NCI-H2196 treated with DMSO at 0.1 percent for 48 hours (cell line): Measurements from ENCODE around the gene ERC2.

ENCODE experiments used
- DNase-seq: peaks from one replicate; lab custom pipeline; 2025; ENCODE audit not compliant: unreplicated experiment; lab: John Stamatoyannopoulos, UW

ERC2 gene

DNA sequence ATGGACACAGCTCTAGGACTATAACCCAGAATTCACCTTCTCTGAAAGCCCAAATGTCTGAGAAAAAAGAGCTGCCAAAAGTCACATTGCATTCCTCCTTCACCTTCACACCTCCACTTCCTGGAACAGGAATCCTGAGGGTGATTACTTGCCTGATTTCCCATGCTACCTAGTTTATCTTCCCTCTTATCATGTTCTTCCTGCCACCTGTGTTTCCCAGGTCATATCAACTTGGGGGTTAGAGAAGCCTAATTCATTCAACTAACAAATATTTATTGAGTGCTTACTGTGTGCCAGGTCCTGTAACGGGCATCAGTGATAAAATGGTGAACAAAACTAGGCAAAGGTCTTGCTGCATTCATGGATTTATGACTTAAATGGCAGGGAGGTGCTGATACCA lies 701.5 kb downstream of the ERC2 start:
- no peak for DNase-seq

DNA sequence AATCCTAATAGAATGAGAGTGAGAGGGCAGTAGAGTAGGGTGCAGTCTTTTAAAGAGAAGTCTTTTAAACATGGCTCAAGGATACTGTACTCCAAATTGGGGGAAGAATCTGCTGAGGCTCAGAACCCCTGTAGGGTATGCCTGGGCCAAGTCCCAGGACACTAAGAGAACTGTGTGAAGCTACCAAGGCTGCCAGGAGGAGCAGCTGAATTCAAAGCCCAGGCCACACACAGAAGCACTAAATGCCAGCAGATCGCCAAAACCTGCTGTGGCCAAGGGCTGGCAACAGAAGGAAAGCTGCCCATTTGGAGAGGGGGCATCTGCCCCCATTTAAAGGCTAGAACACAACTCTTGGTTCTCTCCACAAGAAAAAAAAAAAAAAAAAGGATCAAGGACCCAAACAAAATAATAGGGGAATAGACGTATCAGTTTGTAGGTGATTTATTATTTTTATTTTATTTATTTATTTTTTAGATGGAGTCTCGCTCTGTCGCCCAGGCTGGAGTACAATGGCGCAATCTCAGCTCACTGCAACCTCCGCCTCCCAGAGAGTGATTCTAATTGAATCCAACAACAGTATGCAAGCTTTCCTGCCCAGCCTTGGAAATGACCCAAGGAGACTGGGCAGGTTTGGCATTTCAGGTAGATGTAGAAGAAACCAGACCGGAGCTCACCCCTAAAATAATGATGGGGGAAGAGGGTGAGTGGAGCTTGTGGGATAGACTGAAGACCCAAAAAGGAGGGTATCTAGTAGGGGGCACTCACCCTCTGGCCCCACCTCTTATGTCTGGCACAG lies 702.2 kb downstream of the ERC2 start:
- no peak for DNase-seq

DNA sequence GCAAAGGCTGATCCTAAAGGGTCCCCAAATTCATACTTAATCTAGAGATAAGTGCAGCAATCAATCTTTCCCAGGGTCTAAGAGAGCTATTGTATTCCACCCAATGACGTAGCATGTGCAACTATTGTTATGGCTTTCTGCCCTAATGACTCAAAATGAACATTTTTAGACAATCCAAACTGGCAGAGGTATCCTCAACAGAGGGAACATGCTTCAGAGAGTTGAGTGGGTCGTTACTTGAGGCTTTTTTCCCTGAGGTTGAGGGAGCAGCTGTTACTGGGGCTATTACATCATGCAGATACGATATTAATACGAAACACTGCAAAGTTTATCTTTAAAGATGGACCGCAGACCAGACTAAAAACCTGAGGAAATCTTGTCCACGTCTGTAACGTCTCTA lies 702.9 kb downstream of the ERC2 start:
- DNase-seq = no peak

DNA sequence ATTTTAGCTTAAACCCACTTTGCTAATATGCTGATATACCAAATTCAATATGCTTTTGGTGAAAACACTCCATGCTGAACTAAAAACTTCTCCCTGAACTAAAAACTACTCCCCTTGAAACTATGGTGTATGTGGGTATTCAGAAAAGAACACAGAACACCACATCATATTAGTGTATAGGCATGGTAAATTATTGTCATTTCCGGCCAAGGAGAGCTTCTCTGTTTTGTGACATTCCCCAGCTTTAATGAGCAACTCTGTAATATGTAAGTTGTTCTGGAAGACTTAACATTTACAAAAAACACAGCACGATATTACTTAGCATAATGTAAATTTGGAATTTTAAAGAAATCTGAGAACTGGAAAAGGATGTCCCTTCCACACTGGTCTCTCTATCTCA lies 711.3 kb downstream of the ERC2 start:
- no peak for DNase-seq

DNA sequence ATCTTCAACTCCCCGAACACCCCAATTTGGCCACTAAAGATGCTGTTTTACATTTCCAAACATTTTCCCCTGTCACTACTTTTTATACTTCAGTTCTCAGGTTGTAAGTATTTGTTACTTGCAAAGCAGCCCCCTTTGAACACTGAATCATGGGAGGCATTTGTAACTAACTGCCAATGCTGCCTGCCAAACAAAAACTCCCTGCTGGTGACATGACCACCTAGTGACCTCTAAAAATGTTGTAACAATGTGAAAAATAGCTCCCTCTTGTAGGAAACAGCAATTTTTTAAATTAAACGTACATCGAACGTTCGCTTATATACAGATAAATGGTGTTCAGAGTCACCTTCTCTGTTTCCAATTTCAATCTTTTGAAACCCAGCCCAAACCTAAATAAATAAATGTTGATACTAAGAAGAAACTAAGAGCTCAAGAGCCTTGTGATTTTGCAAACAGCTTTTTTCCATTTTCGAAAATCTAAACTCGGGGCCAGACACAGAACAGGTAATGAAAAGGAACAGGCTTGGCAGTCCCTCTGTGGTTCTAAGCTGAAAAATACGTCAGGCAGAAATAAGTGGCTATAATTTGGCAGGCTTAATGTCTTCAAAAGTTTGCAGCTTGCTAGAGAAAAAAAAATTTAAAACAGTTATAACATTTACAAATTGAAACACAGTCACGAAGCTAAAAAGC lies 712.6 kb downstream of the ERC2 start:
- no peak for DNase-seq

DNA sequence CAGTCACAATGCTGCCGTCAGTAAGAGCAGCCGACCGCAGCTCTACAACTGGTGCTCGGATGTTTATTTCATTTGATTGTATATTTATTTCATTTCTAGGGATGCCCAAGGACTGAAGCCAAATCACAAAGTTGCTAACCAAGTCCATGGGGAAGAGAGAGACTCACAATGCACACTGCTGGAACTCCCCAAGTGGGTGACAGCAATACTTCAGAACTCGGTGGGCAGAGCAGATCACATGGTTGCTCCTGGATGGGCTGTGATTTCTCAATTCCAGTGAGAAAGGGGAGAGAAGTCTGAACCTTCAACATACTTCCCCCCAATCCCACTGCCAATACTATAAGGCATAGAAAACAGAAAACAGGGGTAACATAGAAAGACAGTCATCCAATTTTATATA lies 715.4 kb downstream of the ERC2 start:
- no peak for DNase-seq

DNA sequence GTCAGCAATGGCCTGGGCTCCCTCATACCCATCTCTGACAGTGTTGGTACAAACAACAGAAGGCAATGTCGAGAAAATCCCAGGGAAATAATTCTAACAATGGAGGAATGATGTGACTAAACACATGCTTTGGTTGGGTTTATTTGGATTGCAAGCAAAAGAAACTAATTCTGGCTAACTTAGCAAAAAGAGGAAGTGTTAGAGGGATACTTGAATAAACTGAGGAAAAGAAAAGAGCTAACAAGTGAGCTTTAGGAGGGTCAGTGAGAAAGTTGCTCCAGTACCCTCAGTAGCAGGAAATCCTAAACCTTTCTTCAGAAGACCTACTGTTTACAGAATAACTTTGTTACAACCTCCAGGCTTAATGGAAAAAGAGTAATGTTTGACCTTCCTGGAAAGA lies 716.5 kb downstream of the ERC2 start:
- no peak for DNase-seq

DNA sequence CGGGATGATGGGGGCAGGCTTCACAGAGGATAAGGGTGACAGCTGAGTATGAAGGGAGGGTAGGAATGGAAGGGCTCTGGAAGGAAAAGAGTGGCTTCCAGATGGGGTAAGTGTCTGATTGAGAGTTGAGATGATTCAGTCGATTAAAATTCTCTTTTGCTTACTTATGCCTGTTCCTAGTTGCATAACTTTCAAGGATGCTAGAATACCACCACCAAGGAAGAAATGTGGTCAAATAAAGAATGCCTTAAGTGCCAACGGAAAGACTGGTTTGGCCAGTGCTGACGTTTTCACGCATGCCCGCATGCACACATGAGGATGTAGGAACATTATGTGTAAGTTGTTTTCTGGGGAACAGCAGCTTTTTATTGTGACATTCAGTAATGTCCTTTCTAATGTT lies 717.7 kb downstream of the ERC2 start:
- DNase-seq = no peak

DNA sequence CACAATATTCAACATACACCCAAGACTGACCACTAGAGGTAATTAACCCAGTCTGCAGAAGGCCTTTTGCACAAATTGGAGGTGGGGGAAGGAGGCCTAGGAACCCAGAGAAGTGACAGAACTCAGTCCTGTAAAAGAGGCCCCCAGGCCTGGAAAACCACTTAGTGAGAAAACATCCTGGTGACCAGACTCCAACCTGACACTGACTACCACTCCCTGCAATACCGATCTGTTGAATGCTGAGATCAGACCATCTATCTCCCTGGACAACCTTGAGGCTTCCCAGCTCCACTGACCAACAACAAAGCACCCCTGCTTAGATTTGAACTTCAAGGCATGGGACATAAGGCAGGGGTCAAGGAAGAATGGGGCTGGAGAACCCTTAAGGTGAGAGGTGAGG lies 719.2 kb downstream of the ERC2 start:
- DNase-seq = no peak

DNA sequence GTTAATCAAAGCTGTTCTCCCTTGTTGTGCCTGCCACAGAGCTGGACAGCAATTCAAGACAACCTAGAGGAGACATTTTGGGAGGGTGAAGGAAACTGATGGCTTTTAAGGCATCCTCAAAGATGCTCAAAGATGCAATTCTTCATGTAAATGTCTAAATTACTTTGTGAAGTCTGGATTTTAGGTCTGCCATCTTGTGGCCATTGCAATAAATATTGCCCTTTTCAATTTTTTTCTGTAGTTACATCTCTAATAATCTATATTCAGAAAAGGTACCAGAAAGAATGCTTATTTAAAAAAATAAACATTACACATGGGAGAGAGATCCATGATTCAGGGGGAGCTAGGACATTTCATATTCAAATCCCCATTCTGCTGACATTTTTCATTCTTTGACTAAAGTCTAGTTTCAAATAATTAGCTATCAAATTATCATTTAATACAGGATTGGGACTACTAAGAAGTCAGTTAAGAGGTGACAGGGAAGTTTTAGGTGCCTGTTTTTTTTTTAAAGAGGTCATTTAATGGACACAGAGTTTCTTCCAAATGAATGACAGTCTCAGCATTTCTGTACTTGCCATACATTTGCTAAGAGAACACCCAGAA lies 721.4 kb downstream of the ERC2 start:
- no peak for DNase-seq

DNA sequence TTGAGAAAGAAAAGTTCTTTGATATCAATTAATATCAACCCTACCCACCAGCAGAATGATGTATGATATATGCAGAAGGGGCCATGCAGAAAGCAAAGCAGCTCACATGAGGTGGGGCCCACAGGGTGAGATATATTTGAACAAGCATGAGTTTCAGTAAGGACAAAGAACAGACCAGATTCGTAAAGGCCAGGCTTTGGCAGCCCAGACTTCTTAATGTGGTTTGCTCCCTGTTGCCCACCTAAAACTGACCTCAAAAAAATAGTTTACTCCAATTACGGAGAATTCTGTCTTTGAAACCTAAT lies 725.5 kb downstream of the ERC2 start:
- DNase-seq = no peak

DNA sequence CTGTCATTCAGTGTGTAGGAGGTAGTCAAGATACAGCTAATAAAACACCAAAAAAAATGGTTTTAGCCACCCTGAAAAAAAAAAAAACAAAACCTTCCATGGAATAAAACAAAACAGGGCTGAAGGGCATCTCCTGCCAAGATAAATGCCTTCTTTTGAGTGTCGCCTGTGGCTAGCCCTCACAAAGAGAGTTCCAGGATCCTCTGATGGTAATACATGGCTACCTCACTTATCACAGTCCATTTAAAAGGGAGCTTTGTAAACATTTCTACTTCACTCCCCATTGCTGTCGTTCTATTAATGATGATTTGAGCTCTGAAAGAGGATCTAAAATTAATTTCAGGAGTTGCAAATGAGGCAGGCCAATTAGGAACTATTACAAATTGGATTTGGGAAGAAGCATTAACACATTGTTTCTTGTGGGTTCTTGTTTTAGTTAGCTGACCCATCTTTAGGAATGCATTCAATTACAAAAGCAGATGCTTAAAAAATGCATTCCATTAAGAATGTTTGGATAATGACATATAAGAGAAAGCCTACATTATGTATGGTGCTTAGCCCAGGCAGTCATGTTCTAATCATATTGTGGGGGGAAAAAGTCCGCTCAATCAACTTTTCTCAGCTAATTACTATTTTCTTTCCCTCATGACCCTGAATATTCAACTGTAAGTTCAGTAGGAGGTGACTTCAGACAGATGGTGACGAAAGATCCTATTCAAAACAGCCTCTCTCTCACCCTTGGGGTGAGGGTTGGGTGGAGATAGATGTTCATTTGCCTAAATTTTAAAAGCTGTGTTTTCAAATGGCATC lies 726.0 kb downstream of the ERC2 start:
- DNase-seq = no peak

DNA sequence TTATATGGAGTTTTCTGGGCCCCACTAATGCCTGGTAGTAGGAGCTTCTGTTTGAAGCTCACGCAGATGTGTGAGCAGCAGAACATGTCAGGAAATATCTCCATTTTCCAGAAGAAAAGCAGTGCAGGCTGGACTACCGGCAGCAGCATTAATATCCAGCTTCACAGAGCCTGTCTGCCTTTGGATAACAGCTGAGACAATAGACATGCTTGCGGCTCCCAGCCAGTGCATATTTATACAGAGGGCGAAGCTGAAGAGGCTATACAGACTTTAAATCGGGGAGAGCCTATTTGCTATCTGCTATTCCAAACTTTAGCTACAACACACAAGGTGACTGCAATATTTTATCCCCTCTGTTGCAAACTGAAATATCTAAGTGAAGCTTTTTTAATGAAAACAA lies 731.1 kb downstream of the ERC2 start:
- DNase-seq = no peak

DNA sequence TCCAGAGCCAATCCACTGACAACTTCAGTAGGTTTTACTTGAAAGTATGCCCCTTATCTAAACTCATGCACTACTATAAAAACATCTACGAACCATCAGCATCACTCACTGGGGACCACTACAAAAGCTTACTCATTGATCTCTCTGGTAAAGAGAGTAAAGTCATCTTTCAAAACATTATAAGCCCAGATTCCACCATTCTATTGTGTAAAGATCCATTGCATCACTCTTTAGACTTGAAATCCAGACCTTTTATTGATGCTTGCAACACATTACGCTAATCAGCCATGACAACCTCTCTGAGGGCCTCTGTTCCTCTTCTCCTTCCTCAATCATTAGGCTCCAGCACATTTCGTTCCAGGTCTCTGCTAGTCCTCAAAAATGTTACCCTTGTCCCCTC lies 732.3 kb downstream of the ERC2 start:
- DNase-seq = no peak

DNA sequence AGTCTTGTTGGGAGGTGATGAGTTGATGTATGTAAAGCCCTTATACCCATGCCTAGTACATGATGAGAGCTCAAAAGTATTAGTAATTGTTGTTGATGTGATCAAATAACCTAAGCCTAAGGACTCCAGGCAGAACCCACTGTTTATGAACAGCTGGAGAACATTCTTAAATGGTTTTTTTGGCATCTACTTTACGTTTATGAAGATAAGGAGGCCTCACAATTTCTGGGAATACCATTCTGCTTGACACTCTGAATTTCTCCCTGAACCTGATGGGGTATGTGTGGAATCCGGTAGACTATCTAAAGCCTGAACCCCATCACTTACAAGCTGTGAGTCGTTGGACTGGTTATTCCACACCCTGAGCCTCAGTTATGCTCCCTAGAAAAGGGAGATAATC lies 736.5 kb downstream of the ERC2 start:
- no peak for DNase-seq

DNA sequence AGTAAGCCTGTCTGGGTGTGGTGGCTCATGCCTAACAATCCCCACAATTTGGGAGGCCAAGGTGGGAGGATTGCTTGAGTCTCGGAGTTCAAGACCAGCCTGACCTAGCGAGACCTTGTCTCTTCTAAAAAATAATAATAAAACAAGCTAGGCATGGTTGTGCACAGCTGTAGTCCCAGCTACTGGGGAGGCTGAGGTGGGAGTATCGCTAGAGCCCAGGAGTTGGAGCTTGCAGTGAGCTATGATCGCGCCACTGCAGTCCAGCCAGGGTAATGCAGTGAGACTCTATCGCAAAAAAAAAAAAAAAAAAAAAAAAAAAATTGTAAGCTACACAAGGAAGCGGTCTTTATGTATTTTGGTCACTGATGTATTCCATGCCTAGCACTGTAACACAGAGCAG lies 738.7 kb downstream of the ERC2 start:
- no peak for DNase-seq

DNA sequence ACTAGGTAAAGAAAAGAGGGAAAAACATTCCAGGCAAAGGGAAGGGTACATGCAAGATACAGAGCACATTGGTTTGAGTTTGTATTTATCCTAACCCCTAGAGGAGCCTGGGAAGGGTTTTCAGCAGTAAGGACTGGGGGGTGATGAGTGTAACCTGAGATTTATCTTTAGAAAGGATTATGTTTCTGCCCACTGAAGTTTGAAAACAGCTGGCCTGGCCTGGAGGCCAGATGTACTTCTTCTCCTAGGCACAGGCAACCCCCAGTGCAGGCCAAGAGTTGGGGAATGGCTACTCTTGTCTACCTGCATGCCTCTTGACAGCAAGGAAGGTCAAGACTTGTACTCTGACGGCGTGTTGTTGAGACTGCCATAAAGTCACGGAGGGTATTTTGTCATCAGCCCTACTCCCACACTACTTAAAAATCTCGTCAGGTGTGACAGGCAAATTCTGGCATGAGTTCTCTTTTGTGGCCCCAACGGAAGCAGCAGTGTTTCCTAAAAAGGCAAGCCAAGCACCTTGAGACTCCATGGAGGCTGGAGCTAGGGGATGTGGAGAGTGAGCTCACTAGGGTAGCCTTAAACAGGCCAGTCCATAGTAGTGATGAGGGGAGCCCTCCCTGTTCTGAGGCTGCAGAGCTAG lies 739.7 kb downstream of the ERC2 start:
- no peak for DNase-seq

DNA sequence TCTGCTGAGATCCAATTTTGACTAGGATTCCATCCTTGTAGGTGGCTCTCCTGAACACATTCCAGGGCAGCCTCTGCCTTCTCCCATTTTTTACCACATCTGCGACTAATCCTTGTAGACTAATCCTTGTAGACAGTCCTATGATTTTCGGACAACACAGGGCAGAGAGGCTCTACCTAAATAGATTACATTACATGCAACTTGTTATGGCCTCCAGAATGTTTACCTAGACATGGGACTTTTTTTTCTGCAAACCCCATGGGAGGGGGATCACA lies 741.8 kb downstream of the ERC2 start:
- no peak for DNase-seq

DNA sequence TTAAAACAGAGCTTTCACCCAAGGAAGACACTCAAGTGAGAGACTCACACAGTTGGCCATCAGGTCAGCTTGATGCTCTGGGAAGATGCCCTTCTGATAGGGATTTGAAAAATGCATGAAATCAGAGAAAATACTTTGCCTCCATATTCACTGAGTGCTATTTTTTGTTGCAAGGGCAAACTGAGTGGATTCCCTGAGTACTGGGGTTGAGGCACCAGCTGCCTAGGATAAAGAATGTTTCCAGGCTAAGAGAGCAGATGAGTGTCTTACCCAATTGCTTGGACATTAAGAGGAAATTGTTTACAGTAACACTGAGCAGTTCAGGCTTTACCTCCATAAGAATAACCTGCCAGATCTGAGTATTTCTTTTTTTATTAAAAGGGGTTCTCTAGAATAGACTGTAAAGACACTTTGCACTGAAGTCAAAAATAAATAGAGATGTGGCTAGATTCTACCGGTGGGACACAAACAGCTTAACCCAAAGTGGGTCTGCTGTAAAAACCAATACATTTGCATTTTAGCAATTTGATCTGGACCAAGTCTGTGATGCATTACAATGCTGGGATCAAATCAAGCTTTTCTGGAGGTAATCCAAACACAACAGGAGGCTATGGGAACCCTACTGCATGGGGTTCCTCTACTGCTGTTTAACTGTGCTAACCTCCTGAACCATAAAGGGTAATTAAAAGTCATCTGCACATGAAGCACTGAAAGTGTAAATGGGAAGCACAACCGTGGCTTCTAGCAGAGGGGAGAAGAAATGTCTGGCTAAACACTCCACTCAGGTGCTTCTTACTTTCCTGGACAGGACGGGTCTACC lies 742.4 kb downstream of the ERC2 start:
- DNase-seq = no peak

DNA sequence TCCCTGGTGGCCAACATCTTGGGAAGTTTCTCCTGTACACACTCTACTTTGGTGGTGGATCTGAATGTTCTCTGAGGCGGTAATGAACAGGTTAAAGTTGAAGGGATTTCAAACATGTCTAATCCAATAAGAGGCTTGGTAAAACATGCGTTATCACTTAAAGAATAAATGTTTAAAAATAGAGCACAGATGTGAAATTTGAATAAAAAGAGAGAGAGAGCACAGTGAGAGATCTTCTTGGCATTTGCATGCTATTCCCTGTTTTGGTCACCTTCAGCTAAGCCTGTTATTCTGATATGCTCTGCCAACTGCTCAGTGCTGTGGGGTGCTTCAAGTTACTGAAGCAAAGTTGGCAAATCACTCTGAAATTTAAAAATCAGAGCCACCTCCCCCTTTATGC lies 743.4 kb downstream of the ERC2 start:
- no peak for DNase-seq

DNA sequence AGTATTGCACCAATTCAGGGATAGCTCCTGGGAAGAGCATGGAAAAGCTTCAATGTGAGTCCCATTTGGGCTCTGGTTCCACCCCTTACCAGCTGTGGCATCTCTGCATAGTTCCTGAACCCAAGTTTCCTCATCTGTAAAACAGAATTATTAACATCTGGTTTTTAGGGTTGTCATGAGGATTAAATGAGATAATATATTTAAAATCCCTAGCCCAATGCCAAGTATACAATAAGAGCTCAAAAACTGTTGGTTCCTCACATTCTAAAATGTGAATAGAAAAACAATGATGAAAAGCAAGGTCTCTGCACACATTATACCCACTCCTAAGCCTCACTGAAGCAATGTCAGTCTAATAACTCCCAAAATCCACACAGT lies 743.9 kb downstream of the ERC2 start:
- no peak for DNase-seq
